Kidney (tissue), 14 donors: ENCODE results near the gene PRKD1. TPM values are rescaled to one million over a fixed set of nuclear protein-coding genes. Genes with fewer than 3 reads are reported as not detected.

Experiments used
- DNase-seq, 5 donors: peaks; one replicate each; pipeline ENCODE4 v3.0.0-alpha.2; 2013 to 2020
- FAIRE-seq: peaks from 2 replicates; lab custom pipeline; 2012; peaks lifted over from hg19 to GRCh38; lab: Jason Lieb, UNC
- H3K27ac ChIP-seq, 2 donors: one replicate each; pipeline ENCODE4 v1.7.0; 2013; ENCODE audit warnings: low read depth in 2 of 2, low read length in 2 of 2, inconsistent platforms in 1 of 2
- H3K27me3 ChIP-seq: one replicate; pipeline ENCODE4 v1.7.1; 2013; ENCODE audit warnings: low read length, inconsistent platforms; ENCODE audit not compliant: control insufficient read depth, insufficient read depth
- H3K36me3 ChIP-seq, 3 donors: one replicate each; pipeline versions ENCODE4 v1.7.0 to v1.7.1; 2013; ENCODE audit warnings: low read length in 3 of 3, control low read depth in 1 of 3, inconsistent platforms in 1 of 3; ENCODE audit not compliant: insufficient read depth in 3 of 3, control insufficient read depth in 2 of 3
- H3K4me1 ChIP-seq, 3 donors: one replicate each; pipeline versions ENCODE4 v1.7.0 to v1.7.1; 2013; ENCODE audit warnings: low read length in 3 of 3, inconsistent platforms in 1 of 3, low read depth in 1 of 3; ENCODE audit not compliant: control insufficient read depth in 2 of 3, insufficient read depth in 2 of 3
- H3K4me3 ChIP-seq, 3 donors: one replicate each; pipeline versions ENCODE4 v1.7.0 to v1.8.1; 2013; ENCODE audit warnings: low read length in 3 of 3, control low read depth in 1 of 3, inconsistent platforms in 1 of 3
- H3K9ac ChIP-seq, 3 donors: one replicate each; pipeline versions ENCODE4 v1.7.0 to v1.7.1; 2013; ENCODE audit warnings: low read length in 3 of 3, control low read depth in 1 of 3, inconsistent platforms in 1 of 3
- H3K9me3 ChIP-seq, 3 donors: one replicate each; pipeline versions ENCODE4 v1.7.0 to v1.7.1; 2013; ENCODE audit warnings: low read length in 3 of 3, control low read depth in 1 of 3, inconsistent platforms in 1 of 3; ENCODE audit not compliant: control insufficient read depth in 2 of 3, insufficient read depth in 1 of 3
- CTCF ChIP-seq: IDR thresholded peaks from 3 replicates; pipeline ENCODE4 v1.5.1; 2012; ENCODE audit warnings: mild to moderate bottlenecking, moderate library complexity, borderline replicate concordance; ENCODE audit not compliant: insufficient read depth; ENCODE audit errors: extremely low read depth
- intact Hi-C: fragments of 100-400 bp; cut with DNase I; formaldehyde crosslinking; loops from one replicate; pipeline ENCODE4 v1.11.1; 2022
- polyA plus RNA-seq: library from polyadenylated mRNA; stranded (reverse); fragments of 350-450 nt; fragmentation: Illumina TruSeq; extraction: RNeasy Lipid Tissue Mini Kit (QIAGEN cat#74804); gene quantifications from one replicate; pipeline ENCODE4 v1.2.3, GENCODE V29; 2014; ENCODE audit warnings: low read depth, low replicate concordance; ENCODE audit not compliant: insufficient read depth
- total RNA-seq: library from RNA; stranded (reverse); fragmentation: NEBNext Ultra II Directional; extraction: Animal tissue kit (Norgen Biotek cat#: 25700); gene quantifications from one replicate; pipeline ENCODE4 v1.2.1, GENCODE V29; 2021
- donor health status: control.
- donor health status: control.
- donor health status: control.
- donor health status: control.
- donor health status: control.
- donor health status: DM: yes; HTN: yes; CAD: no.
- donor health status: Normal renal cell carcinoma (clear cell type).

Gene PRKD1
- total and polyA plus RNA-seq, 2 donors from 2014 or later, result 14.0 to 45.1 TPM

DNA sequence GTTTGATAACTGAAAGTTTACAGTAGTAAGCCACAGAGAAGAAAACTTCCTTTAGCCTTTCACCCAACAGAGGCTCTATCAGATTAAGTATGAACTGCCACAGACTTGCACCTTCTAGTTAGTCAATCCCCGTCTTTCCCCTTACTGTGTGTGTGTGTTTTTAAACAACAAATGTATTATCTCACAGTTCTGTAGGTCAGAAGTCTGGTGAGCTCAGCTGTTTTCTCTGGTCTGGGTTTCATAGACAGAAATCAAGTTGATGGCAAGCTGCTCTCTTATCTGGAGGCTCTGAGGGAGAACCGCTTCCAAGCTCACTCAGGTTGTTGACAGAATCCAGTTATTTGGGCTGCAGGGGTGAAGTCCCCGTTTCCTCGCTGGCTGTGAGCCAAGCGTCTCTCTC is 320.5 kb downstream of the PRKD1 start:
- H3K4me1 ChIP-seq, result no peaks in the 10 kb centered on the region
- no peak overlapping the region for H3K27ac ChIP-seq
- TF ChIP-seq CTCF, result no peak
- no peak overlapping the region for H3K4me3 ChIP-seq
- no peak overlapping the region for H3K9ac ChIP-seq
- no peaks in the 10 kb centered on the region for H3K27me3 ChIP-seq
- DNase-seq (no peak), FAIRE-seq (no peak)
- no peaks in the 10 kb centered on the region for H3K9me3 ChIP-seq
- intact Hi-C loops, result no loop called here
- H3K36me3 ChIP-seq, result no peaks in the 10 kb centered on the region

DNA sequence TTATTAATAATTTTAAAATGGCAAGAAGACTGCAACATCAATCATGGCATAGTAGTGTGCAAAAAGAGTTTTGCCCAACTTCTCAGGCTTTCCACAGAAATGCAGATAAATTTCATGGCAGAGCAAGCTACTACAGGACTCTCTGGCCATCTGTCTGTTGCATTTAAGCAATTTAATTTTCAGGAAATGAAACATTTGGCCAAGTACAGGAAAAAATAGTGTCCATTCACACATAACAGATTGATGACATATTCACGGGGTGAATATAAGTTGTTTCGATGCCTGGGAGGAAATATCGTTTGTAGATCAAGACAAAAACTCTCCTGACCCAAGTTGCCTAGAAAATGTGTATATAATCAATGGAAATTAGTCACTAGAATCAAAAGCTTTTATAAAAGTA is 324.0 kb downstream of the PRKD1 start:
- intact Hi-C loops, result no loop called here
- TF ChIP-seq CTCF, result no peak

GRCh38 chr14:29601616-29602015 is 326.0 kb downstream of the PRKD1 start:
- DNase-seq (no peak), FAIRE-seq (no peak)
- no peak for TF ChIP-seq CTCF
- Histone ChIP-seq H3K27me3 (no peaks in the 10 kb centered on the region), H3K27ac (no peak overlapping the region), H3K4me1 (no peaks in the 10 kb centered on the region), H3K4me3 (no peak overlapping the region), H3K36me3 (no peaks in the 10 kb centered on the region), H3K9me3 (no peaks in the 10 kb centered on the region), H3K9ac (no peak overlapping the region)
- intact Hi-C loops, result no loop called here

More for the DNA sequence above, 324.0 kb downstream of the PRKD1 start:
- Histone ChIP-seq H3K36me3 (no peaks in the 10 kb centered on the region), H3K27ac (no peak overlapping the region), H3K9me3 (no peaks in the 10 kb centered on the region), H3K27me3 (no peaks in the 10 kb centered on the region), H3K9ac (no peak overlapping the region), H3K4me1 (no peaks in the 10 kb centered on the region), H3K4me3 (no peak overlapping the region)
- FAIRE-seq (no peak), DNase-seq (no peak)

DNA sequence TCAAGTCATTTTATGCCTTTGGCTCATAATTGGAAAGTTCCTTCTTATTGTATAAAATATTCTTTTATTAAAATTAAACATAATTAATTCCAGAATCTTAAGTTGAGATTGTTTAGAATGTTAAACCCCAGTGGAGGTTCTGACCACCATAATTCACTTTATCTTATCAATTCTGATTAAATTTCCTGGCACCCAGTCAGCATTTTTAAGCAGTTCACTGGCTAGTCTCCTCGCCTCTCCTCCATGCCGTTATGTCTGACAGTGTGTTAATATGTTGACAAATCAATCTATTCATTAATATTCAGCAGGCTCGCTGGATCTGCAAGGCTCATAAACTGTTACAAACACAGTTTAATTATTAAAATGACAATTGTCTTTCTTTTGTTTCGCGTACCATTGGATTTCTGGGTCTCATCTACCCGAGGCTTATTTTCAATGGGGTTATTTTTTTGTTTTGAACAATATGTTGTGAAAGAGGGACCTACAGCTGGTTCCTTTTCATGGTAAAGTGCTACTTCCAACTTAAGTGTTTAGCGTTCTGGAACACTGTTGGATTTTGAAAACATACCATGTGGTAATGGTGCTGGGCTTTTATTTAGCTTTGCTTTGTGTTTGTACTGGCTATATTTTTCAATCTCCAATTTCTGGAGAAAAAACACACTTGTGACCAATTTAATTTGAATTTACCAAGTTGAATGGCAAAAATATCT is 339.7 kb downstream of the PRKD1 start:
- FAIRE-seq (no peak), DNase-seq (no peak)
- H3K9me3 ChIP-seq, result no peaks in the 10 kb centered on the region
- no peak for TF ChIP-seq CTCF
- intact Hi-C loops, result no loop called here
- H3K36me3 ChIP-seq, result no peaks in the 10 kb centered on the region
- H3K4me3 ChIP-seq, result no peak overlapping the region
- H3K4me1 ChIP-seq, result no peaks in the 10 kb centered on the region
- H3K27ac ChIP-seq, result no peak overlapping the region
- no peak overlapping the region for H3K9ac ChIP-seq
- no peaks in the 10 kb centered on the region for H3K27me3 ChIP-seq
